HEK293 (cell line): Measurements from ENCODE around the gene LAMB2.
A peak's percentile ranks its signal among the peaks of the same experiment; 100 is the strongest.

Experiments
- CTCF ChIA-PET: fragments of 350-600 bp; formaldehyde crosslinking; extraction: SDS; loops from one replicate; lab custom pipeline; 2021; ENCODE audit warnings: antibody characterized with exemption; lab: Yijun Ruan, JAX
- POLR2A ChIA-PET: fragments of 300-600 bp; formaldehyde crosslinking; extraction: SDS; loops from one replicate; lab custom pipeline; 2020; ENCODE audit warnings: antibody characterized with exemption, inconsistent platforms; lab: Yijun Ruan, JAX
- H3K27ac ChIP-seq: fragments of 200-500 bp; sonication (Bioruptor generic); 2 replicates; pipeline ENCODE4 v1.5.1; 2014; ENCODE audit warnings: low read depth, low read length, control low read depth, inconsistent platforms; ENCODE audit errors: extremely low read depth
- H3K36me3 ChIP-seq, 2 experiments: fragments of 200-500 bp in 1 of 2; sonication (Bioruptor generic) in 1 of 2; 1 replicate in 1 of 2; 2 replicates in 1 of 2; pipeline ENCODE4 v1.5.1; 2014 to 2017; ENCODE audit warnings: inconsistent platforms in 2 of 2, low read length in 2 of 2; ENCODE audit not compliant: control insufficient read depth in 2 of 2, insufficient read depth in 1 of 2
- H3K4me1 ChIP-seq: fragments of 200-500 bp; sonication (Bioruptor generic); 2 replicates; pipeline ENCODE4 v1.5.1; 2014; ENCODE audit warnings: mild to moderate bottlenecking, low read length, inconsistent platforms; ENCODE audit not compliant: control insufficient read depth, insufficient read depth
- H3K4me3 ChIP-seq: 2 replicates; pipeline ENCODE4 v1.5.1; 2011; ENCODE audit warnings: low read depth, mild to moderate bottlenecking, control low read depth, low read length, moderate library complexity
- H3K9me3 ChIP-seq: fragments of 200-500 bp; sonication (Bioruptor generic); 2 replicates; pipeline ENCODE4 v1.5.1; 2014; ENCODE audit warnings: low read depth, low read length, inconsistent platforms; ENCODE audit not compliant: control insufficient read depth, insufficient read depth
- EGR2 ChIP-seq: fragments of 450-650 bp; formaldehyde crosslinking; IDR thresholded peaks from 2 replicates; pipeline ENCODE4 v1.5.1; 2016; ENCODE audit warnings: low read depth, missing biosample characterization, missing genetic modification characterization
- GLIS2 ChIP-seq: fragments of 450-650 bp; formaldehyde crosslinking; IDR thresholded peaks from 2 replicates; pipeline ENCODE4 v1.5.1; 2016; ENCODE audit warnings: missing biosample characterization, missing genetic modification characterization
- IKZF3 ChIP-seq: fragments of 450-650 bp; IDR thresholded peaks from 2 replicates; pipeline ENCODE4 v1.5.0; 2018; ENCODE audit warnings: missing biosample characterization, mild to moderate bottlenecking, missing genetic modification characterization, moderate library complexity
- KLF16 ChIP-seq: fragments of 450-650 bp; formaldehyde crosslinking; IDR thresholded peaks from 2 replicates; pipeline ENCODE4 v1.5.1; 2017; ENCODE audit warnings: missing biosample characterization, missing genetic modification characterization
- KLF9 ChIP-seq: fragments of 450-650 bp; formaldehyde crosslinking; IDR thresholded peaks from 2 replicates; pipeline ENCODE4 v1.5.1; 2016; ENCODE audit warnings: missing biosample characterization, missing genetic modification characterization, low read depth
- SP2 ChIP-seq: fragments of 450-650 bp; formaldehyde crosslinking; IDR thresholded peaks from 2 replicates; pipeline ENCODE4 v1.5.1; 2016; ENCODE audit warnings: missing biosample characterization, missing genetic modification characterization
- TRIM28 ChIP-seq: IDR thresholded peaks from 2 replicates; pipeline ENCODE4 v1.6.1; 2011; ENCODE audit warnings: low read length, control low read depth, borderline replicate concordance
- ZBTB8A ChIP-seq: fragments of 450-650 bp; formaldehyde crosslinking; IDR thresholded peaks from 2 replicates; pipeline ENCODE4 v1.5.1; 2016; ENCODE audit warnings: missing biosample characterization, missing genetic modification characterization
- ZNF10 ChIP-seq: fragments of 450-650 bp; formaldehyde crosslinking; IDR thresholded peaks from 2 replicates; pipeline ENCODE4 v1.5.1; 2017; ENCODE audit warnings: missing biosample characterization, missing genetic modification characterization
- ZNF121 ChIP-seq: fragments of 450-650 bp; formaldehyde crosslinking; IDR thresholded peaks from 2 replicates; pipeline ENCODE4 v1.5.1; 2016; ENCODE audit warnings: missing biosample characterization, missing genetic modification characterization
- ZNF132 ChIP-seq: fragments of 450-650 bp; formaldehyde crosslinking; IDR thresholded peaks from 2 replicates; pipeline ENCODE4 v1.5.1; 2017; ENCODE audit warnings: missing biosample characterization, missing genetic modification characterization, borderline replicate concordance
- ZNF157 ChIP-seq: fragments of 450-650 bp; formaldehyde crosslinking; IDR thresholded peaks from 2 replicates; pipeline ENCODE4 v1.5.1; 2016; ENCODE audit warnings: missing biosample characterization, missing genetic modification characterization
- ZNF19 ChIP-seq: fragments of 450-650 bp; formaldehyde crosslinking; IDR thresholded peaks from 2 replicates; pipeline ENCODE4; 2016; ENCODE audit warnings: missing biosample characterization, missing genetic modification characterization, low read depth
- ZNF2 ChIP-seq: fragments of 450-650 bp; formaldehyde crosslinking; IDR thresholded peaks from 2 replicates; pipeline ENCODE4 v1.5.1; 2016; ENCODE audit warnings: missing biosample characterization, missing genetic modification characterization
- ZNF324 ChIP-seq: fragments of 450-650 bp; formaldehyde crosslinking; IDR thresholded peaks from 2 replicates; pipeline ENCODE4 v1.5.1; 2016; ENCODE audit warnings: missing biosample characterization, missing genetic modification characterization
- ZNF335 ChIP-seq: fragments of 450-650 bp; formaldehyde crosslinking; conservative IDR thresholded peaks from 2 replicates; pipeline ENCODE4 v1.5.1; 2016; ENCODE audit warnings: missing biosample characterization, missing genetic modification characterization
- ZNF366 ChIP-seq: fragments of 450-650 bp; formaldehyde crosslinking; conservative IDR thresholded peaks from 2 replicates; pipeline ENCODE4 v1.5.1; 2016; ENCODE audit warnings: missing biosample characterization, missing genetic modification characterization
- ZNF391 ChIP-seq: fragments of 450-650 bp; formaldehyde crosslinking; IDR thresholded peaks from 2 replicates; pipeline ENCODE4 v1.5.1; 2016; ENCODE audit warnings: low read depth, missing biosample characterization, missing genetic modification characterization, borderline replicate concordance
- ZNF416 ChIP-seq: fragments of 450-650 bp; formaldehyde crosslinking; IDR thresholded peaks from 2 replicates; pipeline ENCODE4 v1.5.1; 2016; ENCODE audit warnings: missing biosample characterization, missing genetic modification characterization
- ZNF544 ChIP-seq: fragments of 450-650 bp; formaldehyde crosslinking; IDR thresholded peaks from 2 replicates; pipeline ENCODE4 v1.5.0; 2017; ENCODE audit warnings: missing biosample characterization, missing genetic modification characterization
- ZNF548 ChIP-seq: fragments of 450-650 bp; formaldehyde crosslinking; IDR thresholded peaks from 2 replicates; pipeline ENCODE4 v1.5.1; 2016; ENCODE audit warnings: missing biosample characterization, missing genetic modification characterization
- ZNF555 ChIP-seq: fragments of 450-650 bp; formaldehyde crosslinking; conservative IDR thresholded peaks from 2 replicates; pipeline ENCODE4 v1.5.1; 2017; ENCODE audit warnings: missing biosample characterization, mild to moderate bottlenecking, missing genetic modification characterization, inconsistent platforms
- ZNF585B ChIP-seq: fragments of 450-650 bp; formaldehyde crosslinking; IDR thresholded peaks from 2 replicates; pipeline ENCODE4 v1.5.1; 2016; ENCODE audit warnings: missing biosample characterization, missing genetic modification characterization
- ZNF610 ChIP-seq: fragments of 450-650 bp; formaldehyde crosslinking; IDR thresholded peaks from 2 replicates; pipeline ENCODE4 v1.5.1; 2016; ENCODE audit warnings: missing biosample characterization, missing genetic modification characterization, borderline replicate concordance
- ZNF629 ChIP-seq: fragments of 450-650 bp; formaldehyde crosslinking; IDR thresholded peaks from 2 replicates; pipeline ENCODE4 v1.5.1; 2017; ENCODE audit warnings: missing biosample characterization, missing genetic modification characterization
- ZNF677 ChIP-seq: fragments of 450-650 bp; IDR thresholded peaks from 2 replicates; pipeline ENCODE4 v1.5.0; 2018; ENCODE audit warnings: missing biosample characterization, mild to moderate bottlenecking, missing genetic modification characterization, moderate library complexity
- ZNF76 ChIP-seq: fragments of 450-650 bp; formaldehyde crosslinking; IDR thresholded peaks from 2 replicates; pipeline ENCODE4; 2016; ENCODE audit warnings: low read depth, missing biosample characterization, missing genetic modification characterization, borderline replicate concordance
- ZNF776 ChIP-seq: fragments of 450-650 bp; formaldehyde crosslinking; IDR thresholded peaks from 2 replicates; pipeline ENCODE4 v1.5.0; 2017; ENCODE audit warnings: missing biosample characterization, missing genetic modification characterization, borderline replicate concordance
- TF ChIP-seq, protein P1 (sequence below): fragments of 450-650 bp; formaldehyde crosslinking; IDR thresholded peaks from 2 replicates; pipeline ENCODE4 v1.5.1; 2017; ENCODE audit warnings: missing biosample characterization, mild to moderate bottlenecking, missing genetic modification characterization, moderate library complexity

LAMB2 gene

DNA sequence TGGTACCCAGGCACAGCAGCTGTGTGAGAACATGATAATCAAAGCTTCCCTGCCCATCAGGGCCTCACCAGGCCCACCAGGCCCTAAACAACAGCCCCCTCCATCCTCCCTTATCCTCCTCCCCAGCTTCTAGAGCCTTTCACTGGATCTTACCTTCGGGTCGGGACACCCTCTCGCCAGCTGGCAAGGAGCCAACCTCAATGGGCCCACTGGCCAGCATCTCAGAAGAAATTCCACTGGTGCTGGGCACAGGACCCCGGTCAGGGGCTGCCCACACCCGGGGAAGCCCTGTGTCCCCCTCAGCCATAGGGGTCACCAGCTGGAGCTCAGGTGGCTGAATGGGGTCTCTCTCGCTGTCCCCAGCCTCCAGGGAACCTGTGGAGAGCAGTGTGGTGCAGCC lies 21.5 kb downstream of the LAMB2 start (continued):
- TF ChIP-seq ZNF19 (tag by site-specific recombination) (no peak), ZNF544 (no peak), ZNF776 (no peak), ZNF555 (no peak)

DNA sequence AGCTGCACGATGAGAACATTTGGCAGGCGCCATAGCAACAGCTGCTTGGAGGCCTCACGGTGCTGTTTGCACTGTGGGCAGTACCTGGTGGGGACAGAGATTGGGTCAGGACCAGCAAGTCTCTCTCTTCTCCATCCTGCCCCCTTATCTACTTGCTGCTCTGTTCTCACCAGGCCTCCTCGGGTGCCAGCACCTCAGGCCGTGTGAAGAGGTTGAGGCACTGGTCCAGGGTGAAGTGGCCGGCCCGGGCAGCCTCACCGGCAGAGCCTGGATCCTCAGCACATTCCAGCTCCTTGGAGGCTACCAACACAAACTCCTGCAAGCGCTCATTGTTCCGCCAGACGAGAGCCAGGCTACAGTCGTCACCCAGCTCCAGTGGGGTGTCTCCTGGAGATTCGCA lies 22.1 kb downstream of the LAMB2 start:
- ChIA-PET CTCF (no interaction called here), POLR2A (interaction anchor here (1.3 kb wide), 1 partner anchor 17 kb away, joined by 5 read pairs; the partner anchor contains the start of gene QRICH1)
- no peaks in the 10 kb centered on the region for H3K9me3 ChIP-seq
- H3K27ac ChIP-seq = no peak overlapping the region
- no peak for TF ChIP-seq ZNF10 (tag by site-specific recombination)
- TF ChIP-seq ZNF324 (tag by site-specific recombination) = no peak
- TF ChIP-seq ZNF2 = no peak
- TF ChIP-seq ZNF677 (tag by site-specific recombination) = no peak
- no peak for TF ChIP-seq ZNF132 (tag by site-specific recombination)
- TF ChIP-seq ZNF157 (tag by site-specific recombination) = no peak
- no peak for TF ChIP-seq ZNF610
- TF ChIP-seq ZNF366 (tag by site-specific recombination) = no peak
- TF ChIP-seq ZNF585B (tag by site-specific recombination) = no peak
- no peak for TF ChIP-seq ZNF416 (tag by site-specific recombination)
- no peaks in the 10 kb centered on the region for H3K4me1 ChIP-seq
- H3K4me3 ChIP-seq = no peak overlapping the region
- H3K36me3 ChIP-seq = peaks cover 4 to 88% of the 10 kb centered on the region in 2 experiments; a peak in 2 of 3 replicates

DNA sequence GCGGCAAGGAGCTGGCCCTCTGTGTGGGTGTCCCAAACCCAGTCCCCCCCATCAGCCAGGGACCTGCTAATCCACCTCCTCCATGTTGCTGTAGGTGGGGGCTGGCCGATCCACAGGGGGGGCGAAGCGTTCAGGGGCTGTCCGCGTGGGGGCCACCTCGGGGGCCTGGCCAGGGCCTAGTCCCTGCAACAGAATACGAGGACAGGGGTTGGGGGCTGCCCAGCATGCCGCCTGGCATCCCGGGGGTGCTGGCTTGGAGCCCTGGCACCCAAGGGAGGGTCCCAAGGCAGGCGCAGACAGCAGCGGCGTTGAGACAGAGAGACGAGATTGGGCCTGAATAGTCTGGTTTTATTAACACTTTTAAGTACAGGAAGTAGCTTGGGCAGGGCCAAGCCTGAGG lies 24.5 kb downstream of the LAMB2 start:
- H3K27ac ChIP-seq = no peak overlapping the region
- no peak overlapping the region for H3K4me3 ChIP-seq
- POLR2A ChIA-PET = interaction anchor here (2.3 to 5.8 kb wide), 2 partner anchors 12 to 14 kb away, joined by 11 to 26 read pairs; partner anchors contain the start of genes QRICH1 and USP19
- H3K9me3 ChIP-seq = no peaks in the 10 kb centered on the region
- H3K36me3 ChIP-seq = peaks cover 0 to 69% of the 10 kb centered on the region in 2 experiments; a peak in 2 of 3 replicates
- H3K4me1 ChIP-seq = no peaks in the 10 kb centered on the region
- TF ChIP-seq GLIS2 (tag by site-specific recombination) (peak; percentile 51), ZNF121 (tag by site-specific recombination) (no peak)
- CTCF ChIA-PET = no interaction called here

DNA sequence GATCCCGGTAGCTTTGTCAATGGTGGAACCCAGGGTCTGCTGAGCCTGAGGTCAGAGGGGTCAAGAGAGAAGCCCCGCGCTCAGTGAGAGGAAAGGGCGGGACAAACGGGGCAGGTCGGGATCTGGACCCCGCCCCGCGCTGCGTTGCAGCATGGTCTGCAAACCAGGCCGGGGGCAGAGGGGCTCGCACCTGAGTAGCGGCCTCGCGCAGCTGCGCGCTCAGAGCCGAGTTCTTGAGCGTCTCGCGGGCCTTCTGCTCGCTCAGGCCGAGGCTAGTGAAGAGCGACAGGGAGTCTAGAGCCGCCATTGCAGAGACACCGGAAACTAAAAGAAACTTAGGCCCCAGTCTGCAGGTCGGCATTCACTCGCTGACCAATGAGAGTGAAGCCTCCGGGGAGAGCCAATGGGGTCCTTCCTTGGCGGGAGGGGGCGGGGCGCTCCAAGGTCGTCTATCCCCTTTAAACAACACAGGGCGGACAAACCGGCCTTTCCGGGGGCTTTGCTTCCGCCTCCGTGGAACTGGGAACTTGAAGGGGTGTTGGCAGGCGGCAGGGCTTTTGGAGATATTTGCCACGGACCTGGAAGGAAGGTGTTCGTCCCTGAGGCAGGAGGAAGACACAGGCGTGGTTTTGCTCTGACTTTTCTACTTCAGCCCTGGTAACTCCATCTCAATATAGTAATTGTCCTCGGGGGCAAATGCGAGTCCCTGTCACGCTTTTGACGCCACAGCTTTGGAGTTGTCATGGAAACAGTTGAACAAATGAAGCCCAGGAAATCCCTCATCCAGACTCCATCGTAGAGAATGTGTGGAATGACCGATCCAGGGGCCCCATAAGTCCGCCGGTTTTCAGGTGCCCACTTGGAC lies 28.2 kb downstream of the LAMB2 start, which contains the start of gene QARS1:
Gene QARS1, minus strand, starts transcription at position 331 of the 865 bp plus-strand sequence. Its CDS starts 24 bp downstream, at position 307.
- H3K27ac ChIP-seq = peak within 1 kb of the TSS; percentile 70
- H3K9me3 ChIP-seq = no peaks in the 10 kb centered on the region
- POLR2A ChIA-PET = interaction anchor here (1.2 to 5.8 kb wide), 3 partner anchors 11 to 75 kb away, joined by 3 to 35 read pairs (median 26); partner anchors contain the start of genes IMPDH2, QRICH1 and USP19
- peaks cover 7 to 72% of the 10 kb centered on the region in 2 experiments; a peak in 2 of 3 replicates for H3K36me3 ChIP-seq
- no peaks in the 10 kb centered on the region for H3K4me1 ChIP-seq
- peak within 1 kb of the TSS; percentile 97 for H3K4me3 ChIP-seq
- CTCF ChIA-PET = interaction anchor here (0.9 kb wide), 1 partner anchor 10 kb away, joined by 4 read pairs; the partner anchor contains the start of gene QRICH1
- TF ChIP-seq SP2 (peak; percentile 93), ZNF548 (no peak), IKZF3 (tag by site-specific recombination) (no peak), TRIM28 (0 out of 2 replicates have a peak, but pooled peaks have one; percentile 46), ZNF335 (tag by site-specific recombination) (peak; percentile 62), ZNF76 (tag by site-specific recombination) (peak; percentile 84), ZBTB8A (tag by site-specific recombination) (no peak), KLF9 (tag by site-specific recombination) (peak; percentile 44; the same call in 1 of the 2 replicates), ZNF391 (tag by site-specific recombination) (no peak), KLF16 (0 out of 2 replicates have a peak, but pooled peaks have one; percentile 45), ZNF629 (tag by site-specific recombination) (peak; percentile 30), EGR2 (tag by site-specific recombination) (peak; percentile 37)
- TF ChIP-seq, protein P1, sequence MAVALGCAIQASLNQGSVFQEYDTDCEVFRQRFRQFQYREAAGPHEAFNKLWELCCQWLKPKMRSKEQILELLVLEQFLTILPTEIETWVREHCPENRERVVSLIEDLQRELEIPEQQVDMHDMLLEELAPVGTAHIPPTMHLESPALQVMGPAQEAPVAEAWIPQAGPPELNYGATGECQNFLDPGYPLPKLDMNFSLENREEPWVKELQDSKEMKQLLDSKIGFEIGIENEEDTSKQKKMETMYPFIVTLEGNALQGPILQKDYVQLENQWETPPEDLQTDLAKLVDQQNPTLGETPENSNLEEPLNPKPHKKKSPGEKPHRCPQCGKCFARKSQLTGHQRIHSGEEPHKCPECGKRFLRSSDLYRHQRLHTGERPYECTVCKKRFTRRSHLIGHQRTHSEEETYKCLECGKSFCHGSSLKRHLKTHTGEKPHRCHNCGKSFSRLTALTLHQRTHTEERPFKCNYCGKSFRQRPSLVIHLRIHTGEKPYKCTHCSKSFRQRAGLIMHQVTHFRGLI (tag by site-specific recombination) = no peak
